GM15510 (cell line): ENCODE results near the gene OPCML.

Source experiments
- POLR2A ChIP-seq: IDR thresholded peaks from 3 replicates; pipeline ENCODE4 v1.6.1; 2011; ENCODE audit warnings: borderline replicate concordance; ENCODE audit not compliant: insufficient read length; ENCODE audit errors: extremely low read depth

The OPCML gene

DNA sequence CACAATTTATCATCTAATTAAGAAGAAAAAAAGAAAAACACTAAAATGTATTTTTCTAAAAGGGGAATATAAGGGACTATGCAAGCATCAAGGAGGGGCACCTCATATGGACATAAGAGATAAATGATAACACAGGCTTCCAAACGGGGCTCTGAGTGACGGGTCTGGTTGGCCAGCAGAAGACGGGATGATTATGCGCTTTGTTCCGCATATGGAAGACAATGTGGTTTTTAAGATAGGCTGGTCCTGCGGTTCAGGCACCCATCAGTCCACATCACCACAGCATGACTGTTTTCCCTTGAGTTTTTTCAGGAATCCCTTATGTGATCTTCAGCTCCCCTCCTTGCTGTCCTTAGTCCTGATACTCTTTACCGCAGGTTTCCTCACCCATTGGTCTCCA, 404.6 kb downstream of the OPCML start:
- no peak for TF ChIP-seq POLR2A

DNA sequence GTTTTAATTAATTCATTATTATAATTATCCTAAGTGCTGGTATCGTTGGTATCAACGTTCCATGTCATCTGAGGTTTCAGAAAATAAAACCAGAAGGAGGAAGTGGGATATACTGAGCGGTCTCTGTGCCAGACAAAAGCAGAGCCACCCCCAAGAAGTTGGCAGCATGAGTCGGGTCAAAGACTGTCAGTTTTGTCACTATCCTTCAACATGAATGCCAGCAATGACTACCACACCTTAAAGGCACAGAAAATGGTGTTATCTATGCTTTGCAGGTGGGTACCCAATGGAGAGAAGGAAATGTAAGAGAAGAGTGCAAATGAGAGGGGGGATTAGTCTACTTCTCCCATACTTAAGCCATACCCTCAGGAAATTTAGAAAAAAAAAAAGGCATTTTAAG, 408.5 kb downstream of the OPCML start:
- TF ChIP-seq POLR2A: no peak

DNA sequence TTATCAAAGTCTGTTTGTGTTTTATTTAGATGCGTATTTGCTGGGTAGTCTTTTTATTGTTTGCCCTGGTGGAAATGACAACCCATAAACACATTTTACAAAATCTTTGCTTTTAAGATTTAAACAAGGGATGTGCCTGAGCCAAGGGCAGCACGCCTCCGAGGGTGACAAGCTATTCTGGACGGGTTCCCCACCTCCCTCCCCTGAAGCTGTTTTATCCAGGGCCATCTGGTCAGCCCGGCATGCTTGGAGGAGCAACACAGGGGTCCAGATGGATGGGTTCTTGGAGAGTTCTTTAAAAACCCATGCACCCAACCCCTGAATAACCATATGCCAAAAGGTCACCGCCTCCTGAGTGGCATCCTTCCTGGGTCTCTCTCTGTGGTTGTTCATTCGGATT, 408.9 kb downstream of the OPCML start:
- no peak for TF ChIP-seq POLR2A

DNA sequence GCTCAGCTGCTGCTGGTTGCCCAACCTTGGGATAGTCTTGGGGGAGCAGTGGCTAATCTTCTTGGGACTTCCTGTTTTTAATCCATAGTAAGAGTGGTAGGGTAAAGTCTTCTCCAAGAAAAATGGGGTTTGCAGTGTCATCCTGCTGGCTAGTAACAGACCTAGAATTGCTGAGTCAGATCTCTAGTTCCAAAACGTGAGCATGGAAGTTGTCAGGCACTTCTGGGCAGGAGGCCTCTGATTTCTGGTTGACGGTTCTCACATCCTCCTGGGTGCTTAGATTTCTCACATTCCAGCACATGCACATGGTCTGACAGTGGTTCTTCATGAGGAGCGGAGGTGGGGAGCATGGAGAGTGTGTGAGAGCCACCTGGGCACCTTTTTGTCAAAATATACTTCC, 410.0 kb downstream of the OPCML start:
- no peak for TF ChIP-seq POLR2A

DNA sequence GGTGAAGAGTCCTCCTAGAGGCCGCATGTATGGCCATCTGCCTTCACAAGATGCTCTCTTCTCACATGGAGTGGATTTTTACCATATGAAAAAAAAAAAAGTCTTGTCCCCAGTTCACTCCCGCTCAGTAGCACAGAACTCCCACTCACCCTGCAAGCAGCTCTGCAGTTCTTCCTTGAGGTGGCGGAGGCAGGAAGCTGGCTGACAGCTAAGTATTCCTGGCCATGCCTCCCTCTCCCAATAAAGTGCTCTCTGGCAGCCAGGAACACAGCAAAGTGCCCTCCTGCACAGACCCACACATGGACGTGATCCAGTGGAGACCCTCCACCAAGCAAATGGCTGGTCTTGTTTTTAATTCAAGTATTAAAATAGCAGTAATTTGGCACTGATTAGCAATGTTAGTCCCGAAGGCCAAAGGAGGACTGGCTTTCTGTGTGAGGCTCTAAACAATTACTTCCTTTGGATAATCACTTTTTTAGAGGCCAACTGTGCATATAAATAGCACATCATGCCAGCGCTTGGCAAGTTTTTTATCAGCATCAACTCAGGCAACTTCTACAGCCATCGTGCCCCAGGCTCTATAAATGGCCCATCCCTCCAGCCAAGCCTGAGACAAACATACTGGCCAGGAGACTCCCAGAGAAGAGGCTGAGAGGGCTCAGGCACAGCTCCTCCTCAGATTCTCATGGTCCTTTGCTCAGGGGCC, 413.6 kb downstream of the OPCML start:
- TF ChIP-seq POLR2A: no peak

DNA sequence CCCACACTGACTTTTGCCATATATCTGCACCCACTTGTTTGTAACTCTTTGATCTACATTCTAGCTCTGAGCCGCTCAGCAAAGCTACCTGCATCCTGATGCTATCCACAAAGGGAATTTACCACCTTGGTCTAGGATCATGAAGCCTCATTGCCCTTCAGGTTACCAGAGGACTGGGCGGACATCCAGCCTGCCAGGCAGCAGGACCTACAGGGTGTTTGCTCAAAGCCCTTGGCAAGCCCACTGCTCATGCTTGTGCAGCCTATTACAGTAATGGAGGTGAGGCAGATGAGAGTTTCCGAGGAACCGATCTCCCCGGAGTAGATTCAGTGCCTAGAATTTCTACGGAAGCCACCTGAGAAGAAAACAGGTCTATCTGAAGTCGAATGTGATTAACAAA, 417.2 kb downstream of the OPCML start:
- no peak for TF ChIP-seq POLR2A

DNA sequence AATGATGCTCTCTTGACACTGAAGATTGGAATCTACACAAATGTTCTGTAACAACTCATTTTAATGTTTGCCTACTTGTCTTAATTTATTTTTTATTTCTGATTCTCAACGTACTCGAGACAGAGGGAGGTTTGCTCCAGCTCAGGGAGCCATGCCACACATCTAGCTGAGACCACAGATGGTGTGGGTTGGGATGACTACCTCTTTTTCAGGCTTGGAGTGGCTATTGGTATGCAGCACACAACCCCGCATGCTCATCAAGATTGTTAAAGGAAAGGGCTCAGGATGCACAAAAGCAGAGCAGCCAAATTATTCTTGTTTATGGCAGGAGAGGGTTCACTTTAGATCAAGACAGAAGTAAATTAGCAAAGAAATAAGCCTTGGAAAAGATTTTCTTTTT, 424.5 kb downstream of the OPCML start:
- no peak for TF ChIP-seq POLR2A

DNA sequence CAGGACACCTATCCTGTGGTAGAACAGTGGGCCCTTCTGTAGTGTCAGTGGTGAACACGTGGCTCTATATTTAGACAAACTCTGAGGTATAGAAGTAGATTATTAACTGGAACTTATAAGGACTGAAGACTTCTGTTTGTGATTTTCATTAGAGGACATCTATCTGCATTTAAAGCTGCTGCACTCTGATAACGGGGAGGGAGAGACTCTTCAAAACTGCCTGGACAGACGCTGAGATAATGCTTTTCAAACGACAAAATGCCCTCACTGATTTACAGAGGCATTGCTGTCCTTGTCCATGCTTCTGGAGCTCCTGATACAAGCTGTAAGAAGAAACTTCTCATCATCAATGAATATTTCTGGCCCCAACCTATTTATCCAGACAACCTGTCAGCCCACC, 425.2 kb downstream of the OPCML start:
- TF ChIP-seq POLR2A: no peak

DNA sequence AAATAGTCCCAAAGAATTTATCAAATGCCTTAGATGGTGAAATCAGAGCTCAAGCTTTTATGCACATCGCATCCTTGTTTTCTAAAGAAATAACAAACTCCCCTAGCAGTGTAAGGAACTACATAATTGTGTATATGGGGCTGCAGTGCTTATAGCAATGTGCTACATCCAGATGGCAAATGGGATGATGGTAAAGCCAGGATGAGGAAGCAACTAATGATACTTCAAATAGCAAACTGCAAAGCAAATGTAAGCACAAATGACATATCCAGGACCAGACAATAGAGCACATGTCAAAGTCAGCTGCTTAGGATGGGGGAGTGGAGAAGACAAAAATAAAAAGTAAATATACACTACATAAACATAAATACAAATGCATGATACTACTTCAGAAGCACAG, 425.9 kb downstream of the OPCML start:
- TF ChIP-seq POLR2A: no peak

DNA sequence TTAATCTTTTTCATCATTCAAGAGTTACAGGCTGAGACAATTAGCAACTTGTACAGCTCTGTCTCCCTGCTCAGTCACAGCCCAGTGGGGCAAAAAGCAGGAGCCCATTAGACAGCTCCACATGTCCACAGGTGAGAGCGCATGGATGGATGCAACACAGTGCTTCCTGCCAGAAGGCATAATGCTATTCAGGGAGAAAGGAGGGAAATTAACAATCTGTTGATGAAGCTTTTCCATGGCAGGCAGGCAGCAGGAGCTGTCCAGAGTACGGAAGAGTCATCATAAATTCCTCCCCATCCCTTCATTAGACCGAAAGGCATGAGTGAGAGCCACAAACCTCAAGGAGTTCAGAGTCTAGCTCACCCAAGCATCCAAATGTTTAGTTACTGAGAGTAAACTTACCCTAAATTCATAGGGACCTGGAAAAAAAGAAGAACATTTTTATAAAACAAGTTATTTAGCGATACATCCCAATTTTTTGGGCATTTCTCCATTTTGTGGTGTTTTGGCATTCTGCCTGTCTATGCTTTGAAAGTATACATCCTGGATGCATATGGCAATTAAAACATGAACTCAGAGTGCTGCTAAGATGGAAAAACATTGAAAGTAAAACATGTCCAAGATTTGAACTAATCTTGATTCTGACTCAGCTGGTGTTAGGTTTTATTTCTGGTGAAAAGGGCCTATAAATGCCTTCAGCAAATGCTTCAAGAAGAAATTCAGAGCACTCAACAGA, 428.1 kb downstream of the OPCML start:
- TF ChIP-seq POLR2A: no peak

DNA sequence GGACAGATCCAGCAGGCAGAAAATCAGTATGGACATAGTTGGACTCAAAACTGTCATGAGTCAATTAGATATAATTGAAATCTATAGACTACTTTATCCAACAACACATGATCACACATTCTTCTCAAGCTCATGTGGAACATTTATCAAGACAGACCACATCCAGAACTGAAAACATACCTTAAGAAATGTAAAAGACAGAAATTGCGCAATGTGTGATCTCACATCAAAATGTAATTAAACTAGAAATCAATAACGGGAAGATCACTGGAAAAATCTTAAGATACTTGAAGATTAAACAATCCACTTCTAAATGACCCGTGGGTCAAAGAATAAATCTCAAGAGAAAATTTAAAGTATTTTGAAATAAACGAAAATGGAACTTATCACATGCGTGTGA, 435.3 kb downstream of the OPCML start:
- TF ChIP-seq POLR2A: no peak

DNA sequence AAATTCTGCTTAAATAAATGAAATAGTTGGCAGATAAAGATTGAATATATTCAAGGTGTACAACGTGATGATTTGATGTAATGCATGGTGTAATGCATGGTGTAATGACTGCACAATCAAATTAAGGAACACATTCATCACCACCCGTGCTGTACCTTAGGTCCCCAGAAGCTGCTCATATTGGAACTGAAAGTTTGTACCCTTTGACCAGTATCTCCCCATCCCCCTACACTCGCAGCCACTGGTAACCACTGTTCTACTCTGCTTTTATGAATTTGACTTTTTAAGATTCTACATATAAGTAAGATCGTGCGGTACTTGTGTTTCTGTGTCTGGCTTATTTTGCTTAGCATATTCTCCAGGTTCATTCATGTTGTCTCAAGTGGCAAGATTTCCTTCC, 445.8 kb downstream of the OPCML start:
- TF ChIP-seq POLR2A: no peak

DNA sequence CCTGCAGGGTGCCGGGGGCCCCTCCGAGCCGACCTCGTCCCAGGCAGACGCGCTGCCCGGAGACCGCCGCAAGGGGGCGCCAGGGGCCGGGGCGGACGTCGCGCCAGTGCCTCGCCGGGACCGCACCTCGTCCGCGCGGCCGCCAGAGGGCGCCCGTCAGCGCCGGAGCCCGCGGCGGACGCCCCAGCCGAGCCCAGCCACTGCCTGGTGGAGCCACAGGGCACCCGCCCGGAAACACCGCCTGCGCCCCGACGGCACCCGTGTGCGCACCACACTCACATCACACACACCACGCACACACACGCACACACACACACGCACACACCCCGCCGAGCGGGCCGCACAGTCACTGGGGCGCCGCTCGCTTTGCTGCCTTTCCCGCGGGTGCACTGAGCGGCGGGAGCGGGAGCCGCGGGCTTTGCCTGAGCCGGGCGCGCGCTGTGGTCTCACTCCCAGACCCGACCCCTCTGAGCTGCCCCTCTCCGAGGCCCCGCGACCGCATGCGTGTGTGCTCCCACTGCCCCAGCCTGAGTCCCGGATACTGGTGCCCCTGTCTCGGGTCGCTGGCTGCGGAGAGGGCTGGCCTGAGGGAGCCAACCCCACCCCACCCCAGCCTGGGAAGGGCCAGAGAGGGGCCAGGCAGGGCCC, 449.3 kb downstream of the OPCML start:
- TF ChIP-seq POLR2A: no peak

DNA sequence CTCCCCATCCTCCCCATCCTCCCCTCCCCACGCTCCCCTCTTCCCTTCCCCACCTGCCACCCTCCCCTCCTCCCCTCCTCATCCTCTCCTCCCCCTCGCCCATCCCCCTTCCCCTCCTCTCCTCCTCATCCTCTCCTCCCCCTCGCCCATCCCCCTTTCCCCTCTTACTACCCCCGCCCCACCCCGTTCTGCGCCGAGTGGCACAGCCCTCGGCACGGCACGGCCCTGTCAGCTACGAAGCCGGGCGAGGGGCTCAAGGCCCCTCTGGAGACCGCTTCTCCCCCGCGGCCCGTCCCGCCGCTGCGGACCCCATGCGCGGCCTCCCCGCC, 449.9 kb downstream of the OPCML start:
- no peak for TF ChIP-seq POLR2A

DNA sequence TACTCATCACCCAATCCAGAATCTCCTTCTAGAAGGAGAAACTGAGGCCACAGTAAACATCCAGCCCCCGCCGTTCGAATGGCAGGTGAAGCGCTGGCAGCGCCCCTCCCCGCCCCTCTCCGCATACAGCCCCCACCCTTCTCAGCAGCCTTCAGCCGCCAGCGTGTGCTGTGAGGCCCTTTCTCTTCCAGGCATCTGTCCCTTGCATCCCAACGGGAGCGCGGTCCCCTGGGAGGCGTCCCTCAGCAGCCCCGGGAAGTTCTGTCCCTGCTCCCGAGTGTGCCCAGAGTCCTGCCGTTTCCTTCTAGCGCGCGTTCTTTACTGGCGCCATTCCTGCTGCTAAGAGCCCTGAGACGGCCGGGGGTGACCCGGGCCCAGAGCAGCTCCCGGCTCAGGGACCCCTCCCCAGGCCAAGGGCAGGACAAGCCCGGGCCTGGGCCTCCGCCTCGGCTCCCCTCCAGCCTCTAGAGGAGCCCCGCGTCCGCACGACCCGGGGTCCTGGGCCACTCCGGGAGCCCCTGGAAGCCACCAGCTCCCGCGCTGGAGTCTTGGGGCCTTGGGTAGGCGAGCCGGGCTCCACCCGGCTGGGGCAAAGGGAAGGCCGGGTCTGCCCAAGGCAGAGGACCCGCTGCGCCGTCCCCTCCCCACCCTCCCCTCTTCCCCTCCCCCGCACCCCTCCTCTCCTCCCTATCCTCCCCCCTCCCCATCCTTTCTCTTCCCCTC, 450.4 kb downstream of the OPCML start:
- TF ChIP-seq POLR2A: no peak

DNA sequence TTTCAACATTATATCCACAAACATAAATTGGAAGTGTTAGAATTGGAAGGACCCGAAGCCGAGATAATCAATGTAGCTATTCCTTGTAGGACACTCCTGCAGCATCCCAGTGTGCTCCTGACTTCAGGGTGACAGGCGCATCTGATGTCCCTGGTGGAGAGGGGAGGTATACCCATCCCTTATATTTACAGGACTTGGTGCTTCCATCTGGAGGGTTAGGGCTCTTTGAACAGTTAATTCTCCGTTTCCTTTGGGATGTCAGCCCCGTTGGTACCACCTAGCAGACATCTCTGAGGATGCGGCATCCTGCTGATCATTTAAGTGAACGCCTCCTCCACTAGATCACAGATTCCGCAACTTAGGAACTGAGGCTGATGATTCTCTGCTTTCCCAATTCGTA, 451.3 kb downstream of the OPCML start:
- no peak for TF ChIP-seq POLR2A

DNA sequence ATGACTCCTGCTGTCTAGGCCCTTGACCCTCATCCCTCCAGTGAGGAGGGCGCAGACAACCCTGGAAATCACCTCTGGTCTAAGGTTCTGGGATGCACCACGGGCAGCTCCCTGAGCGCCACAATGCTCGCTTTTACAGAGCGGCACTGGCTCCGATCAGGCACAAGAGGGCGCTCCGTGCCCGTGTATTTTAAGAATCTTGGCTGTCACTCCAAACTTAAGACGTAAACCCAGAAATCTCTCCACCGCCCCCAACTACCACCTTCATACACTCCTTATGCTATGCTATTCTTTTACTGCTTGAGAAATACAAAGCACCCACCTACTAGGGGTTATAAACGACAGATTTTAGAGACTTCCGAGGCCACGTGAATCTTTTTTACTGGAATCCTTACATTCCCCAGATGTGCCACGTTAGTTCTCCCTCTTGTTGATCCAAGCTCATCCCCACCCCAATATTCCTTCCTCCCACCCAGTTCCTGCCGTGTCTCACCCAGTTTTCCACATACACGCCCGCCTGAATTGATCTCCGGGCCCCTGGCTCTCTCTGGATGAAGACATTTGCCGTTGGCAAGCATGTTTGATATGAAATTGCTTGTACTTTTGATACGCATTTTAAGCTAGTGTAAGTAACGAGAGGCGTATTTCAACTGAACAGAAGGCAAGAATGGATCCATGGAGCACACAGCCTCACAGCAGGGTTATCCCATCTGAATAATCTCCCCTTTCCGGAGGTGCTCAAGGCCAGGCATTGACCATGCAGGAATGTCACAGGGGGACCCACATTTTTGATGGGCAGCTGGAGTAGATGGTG, 453.5 kb downstream of the OPCML start:
- TF ChIP-seq POLR2A: no peak
